H1 (cell line): ENCODE data around the gene MICA. TPM values are rescaled to one million over a fixed set of nuclear protein-coding genes. Genes with fewer than 3 reads are reported as not detected.

Source experiments
- CTCF ChIA-PET: fragments of 300-600 bp; sonication (Branson Sonifier 250); formaldehyde crosslinking; loops from one replicate; lab custom pipeline; 2021; ENCODE audit not compliant: partially characterized antibody; lab: Charles Lee
- POLR2A ChIA-PET: fragments of 300-600 bp; sonication (Branson Sonifier 250); formaldehyde crosslinking; loops from one replicate; lab custom pipeline; 2021; ENCODE audit warnings: inconsistent platforms; ENCODE audit not compliant: partially characterized antibody; lab: Charles Lee
- DNase-seq, 2 experiments: peaks; one replicate each; pipeline versions ENCODE4 v3.0.0 to v3.0.0-alpha.2; 2010 to 2022; ENCODE audit warnings: low spot score in 2 of 2, low read depth in 1 of 2, mixed read lengths in 1 of 2
- FAIRE-seq: peaks from 2 replicates; lab custom pipeline; 2011; peaks lifted over from hg19 to GRCh38; lab: Jason Lieb, UNC
- H2AFZ ChIP-seq: 2 replicates; pipeline ENCODE4 v1.8.1; 2012; ENCODE audit warnings: low read length, inconsistent platforms
- H2AK5ac ChIP-seq: 2 replicates; pipeline ENCODE4 v1.6.1; 2013; ENCODE audit warnings: low read depth, low read length
- H2BK120ac ChIP-seq: replicated peaks from 2 replicates; pipeline ENCODE3; 2013; ENCODE audit warnings: low read depth, low read length, inconsistent platforms
- H2BK12ac ChIP-seq: 2 replicates; pipeline ENCODE4 v1.6.1; 2013; ENCODE audit warnings: low read depth, low read length
- H2BK15ac ChIP-seq: 2 replicates; pipeline ENCODE4 v1.6.1; 2013; ENCODE audit warnings: low read length
- H2BK20ac ChIP-seq: 2 replicates; pipeline ENCODE4 v1.6.1; 2013; ENCODE audit warnings: low read length
- H2BK5ac ChIP-seq: 2 replicates; pipeline ENCODE4 v1.6.1; 2013; ENCODE audit warnings: low read depth, low read length
- H3K14ac ChIP-seq: 2 replicates; pipeline ENCODE4 v1.6.1; 2013; ENCODE audit warnings: inconsistent platforms; ENCODE audit not compliant: insufficient read length
- H3K18ac ChIP-seq: 2 replicates; pipeline ENCODE4 v1.6.1; 2013; ENCODE audit warnings: low read length; ENCODE audit errors: extremely low read depth
- H3K23ac ChIP-seq: 2 replicates; pipeline ENCODE4 v1.6.1; 2013; ENCODE audit warnings: inconsistent platforms; ENCODE audit not compliant: insufficient read length
- H3K23me2 ChIP-seq: 2 replicates; pipeline ENCODE4 v1.6.1; 2013; ENCODE audit warnings: low read depth, low read length
- H3K27ac ChIP-seq: 2 replicates; pipeline ENCODE4 v1.6.1; 2011; ENCODE audit warnings: low read depth, low read length, inconsistent platforms
- H3K27me3 ChIP-seq, 4 experiments: replicated peaks in 1 of 4; 1 replicate in 1 of 4; 2 replicates in 3 of 4; pipeline versions ENCODE4 v1.6.1 to v1.8.1; 2011 to 2013; ENCODE audit warnings: low read length in 3 of 4, mild to moderate bottlenecking in 3 of 4, inconsistent platforms in 2 of 4, mixed read lengths in 2 of 4, moderate library complexity in 1 of 4; ENCODE audit not compliant: control insufficient read depth in 3 of 4, insufficient read depth in 3 of 4; ENCODE audit errors: extremely low read depth in 1 of 4
- H3K36me3 ChIP-seq, 4 experiments: 2 replicates each; pipeline versions ENCODE4 v1.6.1 to v1.8.1; 2011 to 2013; ENCODE audit warnings: mild to moderate bottlenecking in 4 of 4, low read length in 3 of 4, moderate library complexity in 2 of 4, control low read depth in 1 of 4, inconsistent platforms in 1 of 4; ENCODE audit not compliant: insufficient read depth in 4 of 4, control insufficient read depth in 2 of 4
- H3K4ac ChIP-seq: replicated peaks from 2 replicates; pipeline ENCODE3; 2013; ENCODE audit warnings: low read length, low read depth, mixed read lengths, inconsistent platforms; ENCODE audit not compliant: insufficient read length
- H3K4me1 ChIP-seq, 4 experiments: replicated peaks in 1 of 4; 1 replicate in 1 of 4; 2 replicates in 3 of 4; pipeline versions ENCODE4 v1.6.1 to v1.8.1; 2011 to 2013; ENCODE audit warnings: low read length in 3 of 4, inconsistent platforms in 2 of 4, mixed read lengths in 1 of 4; ENCODE audit not compliant: insufficient read depth in 4 of 4, control insufficient read depth in 3 of 4
- H3K4me2 ChIP-seq, 2 experiments: 2 replicates each; pipeline versions ENCODE4 v1.6.1 to v1.8.1; 2011 to 2013; ENCODE audit warnings: low read depth in 2 of 2, low read length in 2 of 2, control low read depth in 1 of 2, inconsistent platforms in 1 of 2, mild to moderate bottlenecking in 1 of 2; ENCODE audit not compliant: insufficient read depth in 1 of 2
- H3K4me3 ChIP-seq, 4 experiments: fragments of 200-600, 300-600 bp in 1 of 4; sonication (generic), shearing (Covaris generic), sonication (Bioruptor Twin) in 1 of 4; 2 replicates each; pipeline versions ENCODE4 v1.5.1 to v1.8.1; 2011 to 2016; ENCODE audit warnings: low read length in 4 of 4, low read depth in 3 of 4, control low read depth in 2 of 4, inconsistent platforms in 2 of 4, mild to moderate bottlenecking in 2 of 4, mixed read lengths in 1 of 4, moderate library complexity in 1 of 4; ENCODE audit not compliant: insufficient read depth in 2 of 4; ENCODE audit errors: extremely low read depth in 1 of 4
- H3K56ac ChIP-seq: replicated peaks from 2 replicates; pipeline ENCODE3; 2013; ENCODE audit warnings: low read depth, mild to moderate bottlenecking, mixed read lengths, low read length, inconsistent platforms; ENCODE audit not compliant: insufficient read length
- H3K79me1 ChIP-seq: 2 replicates; pipeline ENCODE4 v1.6.1; 2013; ENCODE audit warnings: low read depth, low read length, control low read depth
- H3K79me2 ChIP-seq, 2 experiments: 2 replicates each; pipeline versions ENCODE4 v1.6.1 to v1.8.1; 2012 to 2013; ENCODE audit warnings: low read length in 2 of 2, mild to moderate bottlenecking in 2 of 2, inconsistent platforms in 1 of 2; ENCODE audit not compliant: insufficient read depth in 2 of 2, control insufficient read depth in 1 of 2
- H3K9ac ChIP-seq, 4 experiments: replicated peaks in 1 of 4; 1 replicate in 1 of 4; 2 replicates in 3 of 4; pipeline versions ENCODE4 v1.6.1 to v1.8.1; 2011 to 2013; ENCODE audit warnings: low read depth in 3 of 4, low read length in 3 of 4, control low read depth in 2 of 4, mild to moderate bottlenecking in 2 of 4, moderate library complexity in 2 of 4, inconsistent platforms in 1 of 4; ENCODE audit errors: extremely low read depth in 1 of 4
- H3K9me3 ChIP-seq, 2 experiments: 2 replicates each; pipeline versions ENCODE4 v1.6.1 to v1.8.1; 2012 to 2013; ENCODE audit warnings: mild to moderate bottlenecking in 2 of 2, moderate library complexity in 2 of 2, control low read depth in 1 of 2, inconsistent platforms in 1 of 2, low read depth in 1 of 2, low read length in 1 of 2, mixed read lengths in 1 of 2; ENCODE audit not compliant: insufficient read depth in 2 of 2
- H4K20me1 ChIP-seq, 2 experiments: replicated peaks in 1 of 2; 2 replicates each; pipeline versions ENCODE3 to v1.8.1; 2011 to 2013; ENCODE audit warnings: inconsistent platforms in 2 of 2, low read length in 2 of 2, mild to moderate bottlenecking in 1 of 2; ENCODE audit not compliant: insufficient read depth in 2 of 2, control insufficient read depth in 1 of 2
- H4K5ac ChIP-seq: 2 replicates; pipeline ENCODE4 v1.6.1; 2013; ENCODE audit warnings: low read length, low read depth, mixed read lengths, inconsistent platforms; ENCODE audit not compliant: insufficient read length
- H4K8ac ChIP-seq: 2 replicates; pipeline ENCODE4 v1.8.0; 2013; ENCODE audit warnings: mild to moderate bottlenecking, moderate library complexity, low read length, inconsistent platforms; ENCODE audit not compliant: insufficient read depth; ENCODE audit errors: extremely low read depth
- H4K91ac ChIP-seq: replicated peaks from 2 replicates; pipeline ENCODE3; 2013; ENCODE audit warnings: low read length, mixed read lengths, inconsistent platforms; ENCODE audit not compliant: insufficient read length
- CHD1 ChIP-seq: IDR thresholded peaks from 2 replicates; pipeline ENCODE4 v1.6.1; 2012; ENCODE audit warnings: low read depth, low read length, improper control_type of control experiment
- CHD2 ChIP-seq: IDR thresholded peaks from 2 replicates; pipeline ENCODE4 v1.6.1; 2012; ENCODE audit warnings: low read length, improper control_type of control experiment
- FOSL1 ChIP-seq: IDR thresholded peaks from 2 replicates; pipeline ENCODE4 v1.6.1; 2011; ENCODE audit warnings: mild to moderate bottlenecking, low read depth, low read length, moderate library complexity; ENCODE audit not compliant: insufficient read depth
- POLR2AphosphoS5 ChIP-seq: IDR thresholded peaks from 2 replicates; pipeline ENCODE4 v1.6.1; 2011; ENCODE audit warnings: low read depth, low read length
- RAD21 ChIP-seq, 2 experiments: IDR thresholded peaks in 1 of 2; conservative IDR thresholded peaks in 1 of 2; 2 replicates each; pipeline ENCODE4 v1.6.1; 2011; ENCODE audit warnings: low read depth in 2 of 2, low read length in 2 of 2, improper control_type of control experiment in 1 of 2, inconsistent platforms in 1 of 2, mild to moderate bottlenecking in 1 of 2, moderate library complexity in 1 of 2
- SAP30 ChIP-seq: fragments of 300-600 bp; sonication (generic); IDR thresholded peaks from 2 replicates; pipeline ENCODE4 v1.7.1; 2012; ENCODE audit warnings: low read length, moderate library complexity, mild to moderate bottlenecking, inconsistent platforms; ENCODE audit not compliant: insufficient read depth, insufficient replicate concordance
- SIRT6 ChIP-seq: IDR thresholded peaks from one replicate; pipeline ENCODE4 v1.7.1; 2012; ENCODE audit warnings: low read length, inconsistent platforms
- SP2 ChIP-seq: IDR thresholded peaks from 2 replicates; pipeline ENCODE4 v1.6.1; 2012; ENCODE audit warnings: mild to moderate bottlenecking, low read length, inconsistent platforms
- SRF ChIP-seq: IDR thresholded peaks from 2 replicates; pipeline ENCODE4 v1.6.1; 2011; ENCODE audit warnings: mild to moderate bottlenecking, low read depth, low read length, moderate library complexity
- TAF1 ChIP-seq: IDR thresholded peaks from 2 replicates; pipeline ENCODE4 v1.6.1; 2011; ENCODE audit warnings: mild to moderate bottlenecking, low read depth, low read length
- WGBS, 2 experiments: shearing (Covaris generic) in 1 of 2; methylation state at CpG; one replicate each; pipeline versions ENCODE4 v1.1.6 to v1.1.7; 2013 to 2015; ENCODE audit warnings: low lambda C conversion rate in 2 of 2, mixed read lengths in 2 of 2, inconsistent platforms in 1 of 2, low coverage in 1 of 2, missing lambda C conversion rate in 1 of 2; ENCODE audit not compliant: insufficient replicate concordance in 2 of 2, insufficient coverage in 1 of 2, insufficient read length in 1 of 2; ENCODE audit errors: extremely low coverage in 1 of 2, missing lambda C conversion rate in 1 of 2; 5-methylcytosine and 5-hydroxymethylcytosine counted together
- polyA plus RNA-seq, 7 experiments: library from polyadenylated mRNA; depleted of rRNA in 3 of 7; stranded (reverse) in 5 of 7; unstranded in 2 of 7; fragments of >200 nt in 5 of 7; fragments of 200-250 nt in 2 of 7; gene quantifications; 1 replicate in 5 of 7; 2 replicates in 1 of 7; 4 replicates in 1 of 7; pipeline versions ENCODE4 v1.2.1 to v1.2.3, GENCODE V29; 2011 to 2013; ENCODE audit warnings: missing spikeins in 2 of 7, mixed read lengths in 2 of 7
- total RNA-seq: library from RNA; stranded (reverse); fragmentation: NEBNext Ultra II Directional; extraction: Animal tissue kit (Norgen Biotek cat#: 25700); gene quantifications from 2 replicates; pipeline ENCODE4 v1.2.1, GENCODE V29; 2021

MICA gene
- total and polyA plus RNA-seq, 2 of the 8 experiments (the other 6 are each of a cell fraction or from before 2014, with no cell fraction given) = 12.5 to 16.3 TPM

GRCh38 chr6:31357886-31358285 is 45.5 kb upstream of the MICA start:
- no peak overlapping the region for H3K14ac ChIP-seq
- H3K9me3 ChIP-seq = no peaks in the 10 kb centered on the region
- H2BK120ac ChIP-seq = no peak overlapping the region
- no peak overlapping the region for H2BK5ac ChIP-seq
- H3K4me2 ChIP-seq = peak overlapping the region; percentile 69 to 90; a peak in 3 of 4 replicates
- peaks cover 0 to 2% of the 10 kb centered on the region in 2 experiments for H4K20me1 ChIP-seq
- DNase-seq (no peak), FAIRE-seq (no peak)
- no peak overlapping the region for H3K9ac ChIP-seq
- ChIA-PET CTCF (interaction anchor here (0.8 kb wide), 1 partner anchor 9 kb away, joined by 3 read pairs; no protein-coding TSS in a partner anchor), POLR2A (interaction anchor here (0.9 to 1.5 kb wide), 2 partner anchors 151 to 188 kb away, joined by 3 read pairs; no protein-coding TSS in a partner anchor)
- H2AK5ac ChIP-seq = no peak overlapping the region
- H3K4me1 ChIP-seq = no peaks in the 10 kb centered on the region
- peaks cover 4% of the 10 kb centered on the region; the same call in 1 of the 2 replicates for H3K23me2 ChIP-seq
- H3K27me3 ChIP-seq = peaks cover 3 to 25% (median 15%) of the 10 kb centered on the region in 4 experiments
- H3K4ac ChIP-seq = no peak overlapping the region
- no peak overlapping the region for H3K23ac ChIP-seq
- no peak overlapping the region for H3K27ac ChIP-seq
- no peak overlapping the region for H2BK20ac ChIP-seq
- no peaks in the 10 kb centered on the region for H3K79me1 ChIP-seq
- H3K36me3 ChIP-seq = peaks cover 0 to 10% (median 0%) of the 10 kb centered on the region in 4 experiments; a peak in 3 of 8 replicates
- peak overlapping the region in 1 of 4 experiments; percentile 77; a peak in 2 of 8 replicates for H3K4me3 ChIP-seq
- H4K8ac ChIP-seq = no peak overlapping the region
- no peak overlapping the region for H4K5ac ChIP-seq
- no peak overlapping the region for H2BK12ac ChIP-seq
- no peak overlapping the region for H2BK15ac ChIP-seq
- no peak overlapping the region for H3K18ac ChIP-seq
- no peak overlapping the region for H2AFZ ChIP-seq
- H3K56ac ChIP-seq = no peak overlapping the region
- H4K91ac ChIP-seq = no peak overlapping the region
- 61% methylated on average over 6 of the region's 6 CpGs; no CpG with 5 or more reads in 1 of the 2 experiments for WGBS, 2 experiments
- H3K79me2 ChIP-seq = no peaks in the 10 kb centered on the region
- no peak for TF ChIP-seq SAP30
- no peak for TF ChIP-seq POLR2AphosphoS5
- TF ChIP-seq CHD2 = no peak
- TF ChIP-seq CHD1 = no peak
- TF ChIP-seq SRF = no peak
- no peak for TF ChIP-seq SIRT6
- TF ChIP-seq FOSL1 = no peak
- TF ChIP-seq RAD21 (IDR thresholded peaks at IDR 0.05 in 1 of 2, conservative IDR thresholded peaks at IDR 0.05 in 1 of 2; ENCODE audit: low read depth in 2 of 2, low read length in 2 of 2) = no peak
- no peak for TF ChIP-seq TAF1
- TF ChIP-seq SP2 = no peak
